RCC 7860 (cell line): ENCODE results near the gene PANK1.
"Not testable (repeated sequence)": the region's sequence is repeated elsewhere in the genome, so short reads cannot be mapped to it uniquely, and the experiment has no call there.

ENCODE experiments used
- DNase-seq: peaks from one replicate; pipeline ENCODE4 v3.0.0-alpha.2; 2015; ENCODE audit warnings: low spot score
- FAIRE-seq: peaks from 2 replicates; lab custom pipeline; 2012; peaks lifted over from hg19 to GRCh38; lab: Jason Lieb, UNC

The PANK1 gene

DNA sequence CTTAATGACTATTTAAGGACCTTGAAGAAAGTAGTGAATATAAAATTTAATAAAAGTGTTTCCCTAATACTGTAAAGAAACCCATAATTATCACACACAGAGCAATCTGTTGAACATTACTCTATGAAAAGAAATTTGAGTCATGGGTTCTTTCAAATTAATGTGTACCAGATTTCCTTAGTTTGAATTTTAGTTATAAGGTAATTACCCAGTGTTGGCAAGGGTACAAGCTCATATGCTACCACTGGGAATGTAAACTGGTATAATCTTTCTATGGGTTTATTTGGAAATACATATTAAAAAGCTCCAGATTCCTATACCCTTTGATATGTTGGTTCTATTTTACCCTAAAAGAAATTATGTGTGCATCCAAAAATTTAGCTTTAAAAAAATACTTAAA is 22.9 kb downstream of the PANK1 start:
- DNase-seq (no peak), FAIRE-seq (no peak)

GRCh38 chr10:89621438-89621837 is 23.6 kb downstream of the PANK1 start:
- FAIRE-seq (no peak), DNase-seq (no peak)

GRCh38 chr10:89620296-89620695 is 24.7 kb downstream of the PANK1 start:
- DNase-seq, FAIRE-seq: not testable (repeated sequence)

- DNase-seq (no peak), FAIRE-seq (no peak)
Observed at GRCh38 chr10:89615824-89616223, 29.2 kb downstream of the PANK1 start.

- FAIRE-seq, result no peak
- no peak for DNase-seq
Observed at GRCh38 chr10:89615112-89615511, 29.9 kb downstream of the PANK1 start.

- no peak for DNase-seq
- FAIRE-seq, result no peak
Observed at GRCh38 chr10:89613582-89613981, 31.5 kb downstream of the PANK1 start.

DNA sequence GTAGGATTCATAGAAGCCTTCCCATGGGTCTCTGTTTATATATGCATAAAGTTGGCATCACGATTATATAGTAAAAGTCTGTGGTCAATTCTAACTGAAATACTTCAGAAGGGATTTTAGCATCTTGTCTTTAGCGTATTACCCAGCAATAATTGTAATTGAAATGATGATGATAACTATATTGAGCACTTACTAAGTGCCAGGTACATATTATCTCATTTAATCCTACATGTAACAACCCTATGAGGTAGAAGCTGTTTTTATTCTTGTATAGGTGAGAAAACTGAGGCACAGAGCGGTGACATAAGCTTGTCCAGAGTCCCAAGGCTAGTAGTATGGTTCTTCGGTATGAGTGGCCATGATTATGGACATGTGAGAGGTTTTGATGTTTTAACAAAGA is 33.8 kb downstream of the PANK1 start:
- FAIRE-seq, result no peak
- no peak for DNase-seq

GRCh38 chr10:89609833-89610346 is 35.2 kb downstream of the PANK1 start:
- DNase-seq (no peak), FAIRE-seq (no peak)

- FAIRE-seq, result no peak
- DNase-seq, result no peak
Observed at GRCh38 chr10:89604200-89604599, 40.8 kb downstream of the PANK1 start.

DNA sequence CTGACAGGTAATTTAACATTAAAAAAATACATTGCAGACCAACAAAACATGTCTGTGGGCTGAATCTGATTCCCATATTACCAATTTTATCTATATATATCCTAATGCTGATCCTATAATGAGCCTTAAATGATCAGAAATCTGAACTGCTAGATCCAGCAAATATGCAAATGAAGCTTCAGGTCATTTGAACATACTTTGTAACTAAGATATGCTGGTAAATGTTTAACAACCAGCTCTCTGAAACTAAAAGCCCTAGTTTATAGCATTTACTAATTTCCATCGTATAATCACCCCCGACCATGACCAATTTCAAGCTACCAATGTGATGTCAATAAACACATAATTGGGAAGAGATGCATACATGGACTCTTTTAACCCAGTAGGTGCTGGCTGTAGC is 42.1 kb downstream of the PANK1 start:
- DNase-seq (no peak), FAIRE-seq (no peak)

DNA sequence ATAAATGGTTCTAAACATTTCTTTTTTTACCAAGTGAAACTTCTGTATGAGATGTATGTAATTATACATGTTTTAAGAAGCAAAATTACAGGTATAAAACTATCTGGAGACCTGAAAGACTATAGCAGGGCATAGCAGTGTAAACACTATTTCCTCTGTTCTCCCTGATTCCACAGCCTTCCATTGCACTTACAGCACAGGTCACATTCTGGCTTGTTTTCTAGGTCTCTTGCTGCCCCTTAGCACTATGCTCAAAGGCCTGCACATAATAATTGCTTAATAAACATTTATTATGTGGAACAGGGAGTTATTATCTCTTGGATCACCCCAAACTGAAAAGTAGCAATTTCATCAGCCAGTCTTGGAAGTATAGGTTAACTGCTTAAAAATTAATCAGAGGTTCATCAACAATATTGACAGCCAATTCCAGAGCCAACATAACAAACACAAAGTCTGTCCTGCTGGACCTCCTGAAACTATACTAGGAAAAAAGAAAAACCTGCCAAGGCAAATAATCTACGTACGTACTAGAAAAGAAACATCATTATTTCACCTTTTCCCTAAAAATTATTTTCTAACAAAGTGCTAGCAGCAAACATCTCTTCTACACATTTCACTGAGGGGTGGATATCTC is 43.2 kb downstream of the PANK1 start:
- DNase-seq, result no peak
- FAIRE-seq, result no peak

GRCh38 chr10:89600041-89600440 is 45.0 kb downstream of the PANK1 start:
- FAIRE-seq, result no peak

GRCh38 chr10:89593043-89593442 is 52.0 kb downstream of the PANK1 start:
- no peak for FAIRE-seq
- no peak for DNase-seq

More at GRCh38 chr10:89600041-89600440, 45.0 kb downstream of the PANK1 start:
- DNase-seq, result no peak

DNA sequence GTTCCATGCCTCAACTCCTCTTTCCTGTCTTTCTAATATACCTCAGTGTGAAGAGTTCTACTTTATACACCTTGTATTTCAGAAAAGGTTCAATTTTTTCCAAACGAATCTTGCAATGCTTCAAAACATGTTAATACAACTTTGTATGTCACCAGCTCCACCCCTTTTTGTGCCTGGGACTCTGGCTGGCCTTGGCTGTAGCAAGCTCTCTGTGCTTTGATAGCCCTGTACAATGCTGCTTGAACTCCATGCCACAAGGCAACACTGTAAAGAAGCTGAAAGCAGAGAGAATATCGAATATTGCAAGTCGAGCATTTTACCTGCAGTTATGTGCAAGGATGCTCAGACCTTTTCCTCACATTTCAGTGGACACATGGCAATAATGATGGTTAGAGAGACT is 52.5 kb downstream of the PANK1 start:
- FAIRE-seq, result no peak
- no peak for DNase-seq

DNA sequence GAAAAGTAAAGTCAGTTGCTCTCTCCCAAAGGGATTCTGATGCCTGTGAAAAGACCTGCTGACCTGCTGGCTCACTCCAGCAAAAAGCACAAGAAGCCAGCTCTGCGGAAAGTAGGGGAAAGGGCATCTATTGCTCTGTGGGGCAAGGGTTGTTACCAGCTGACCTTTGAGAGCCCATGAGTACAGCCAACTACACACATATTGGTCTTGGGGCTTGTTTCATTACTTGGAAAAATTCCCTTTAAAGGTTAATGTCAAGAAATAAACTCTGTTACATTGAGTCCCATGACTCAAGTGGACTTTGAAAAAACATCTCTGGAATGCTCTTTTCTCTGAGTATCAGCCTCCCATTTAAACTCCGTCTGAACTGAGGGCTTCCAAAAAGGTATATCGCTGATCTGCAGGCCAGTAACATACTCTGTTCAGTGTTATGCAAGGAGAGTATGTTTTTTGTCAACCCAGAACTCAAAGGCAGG is 53.2 kb downstream of the PANK1 start:
- FAIRE-seq (no peak), DNase-seq (no peak)

- no peak for FAIRE-seq
- no peak for DNase-seq
Observed at GRCh38 chr10:89591111-89591795, 53.8 kb downstream of the PANK1 start.

GRCh38 chr10:89590326-89590725 is 54.7 kb downstream of the PANK1 start:
- FAIRE-seq (no peak), DNase-seq (no peak)

DNA sequence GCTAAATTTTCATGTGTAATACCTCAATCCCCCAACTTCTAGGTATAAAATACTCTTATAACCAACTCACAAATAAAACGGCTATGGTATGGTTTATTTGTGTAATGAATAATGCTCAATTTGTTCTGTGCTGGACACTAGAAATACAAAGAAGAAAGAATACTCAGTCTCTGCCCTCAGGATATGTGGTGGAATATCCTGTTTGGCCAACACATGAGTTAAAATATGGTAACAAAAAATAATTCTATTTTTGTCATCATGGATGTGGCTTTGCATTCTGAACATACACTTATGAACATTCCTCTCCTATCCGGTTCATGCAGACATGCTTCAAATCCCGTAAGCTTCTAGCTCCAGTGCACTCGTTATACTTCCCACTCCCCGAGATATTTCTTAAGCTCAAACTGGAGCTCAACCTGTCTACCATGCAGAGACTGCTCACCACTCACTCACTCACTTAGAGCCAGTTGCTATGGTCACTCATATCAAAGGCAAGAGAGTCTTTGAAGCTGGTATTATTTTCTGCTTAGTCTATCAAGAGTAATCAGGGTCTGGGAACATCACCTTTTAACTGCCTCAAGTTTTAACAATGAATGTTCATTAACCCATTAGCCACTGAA is 55.8 kb downstream of the PANK1 start:
- no peak for DNase-seq
- FAIRE-seq, result no peak

DNA sequence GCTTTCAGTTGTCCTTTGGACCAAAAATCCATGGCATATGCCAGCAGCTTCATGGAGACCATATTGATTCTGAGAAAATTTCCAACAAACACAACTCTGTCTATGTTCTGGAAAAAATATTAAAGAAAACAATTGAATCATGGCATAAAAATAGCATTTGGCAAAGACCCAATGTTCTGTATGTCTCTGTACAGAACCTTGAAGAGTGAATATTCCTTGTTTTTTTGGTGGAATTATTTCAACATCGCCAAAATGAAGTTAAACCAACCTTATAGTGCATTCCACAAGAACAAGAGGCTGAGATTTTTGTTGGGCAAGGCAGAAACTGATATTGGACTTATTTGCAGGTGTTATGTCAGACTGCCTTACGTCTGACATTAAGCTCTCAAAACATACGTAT is 56.4 kb downstream of the PANK1 start:
- FAIRE-seq (no peak), DNase-seq (no peak)

DNA sequence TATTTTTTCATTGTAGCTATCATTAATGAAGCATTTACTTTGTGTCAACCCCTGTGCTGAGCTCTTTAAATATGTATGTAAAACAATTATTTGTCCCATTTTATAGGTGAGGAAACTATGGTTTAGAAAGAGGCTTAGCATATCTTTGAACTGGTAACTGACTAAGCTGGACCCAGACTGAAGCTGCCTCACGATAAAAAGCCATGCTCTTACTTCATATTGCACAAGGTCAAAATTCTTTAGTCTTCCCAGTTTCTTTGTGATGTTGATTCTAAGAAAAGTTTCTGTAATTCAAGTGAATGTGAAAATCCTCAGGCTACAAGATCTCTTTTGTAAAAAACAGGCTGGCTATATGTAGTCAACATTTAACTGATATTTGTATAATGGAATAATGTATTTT is 63.0 kb downstream of the PANK1 start:
- DNase-seq, result no peak
- FAIRE-seq, result no peak

DNA sequence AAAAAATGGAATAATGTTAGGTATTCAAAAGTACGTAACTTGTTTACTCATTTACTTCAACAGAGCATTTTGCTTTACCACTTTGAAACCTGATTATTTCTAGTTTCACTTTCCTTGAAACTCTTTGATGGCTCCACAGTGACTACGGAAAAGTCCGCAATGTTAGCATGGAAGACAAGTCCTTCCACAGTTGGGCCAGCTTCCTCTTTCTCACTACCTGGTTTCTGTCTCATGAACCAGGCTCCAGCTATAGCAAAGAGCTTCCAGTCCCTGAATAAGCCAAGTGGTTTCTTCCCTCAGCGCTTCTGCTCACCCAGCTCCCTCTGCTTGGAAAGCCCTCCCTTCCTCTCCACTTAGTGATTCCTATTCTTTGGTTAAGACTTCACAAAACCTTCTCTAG is 64.8 kb downstream of the PANK1 start:
- DNase-seq (no peak), FAIRE-seq (no peak)

- DNase-seq (no peak), FAIRE-seq (no peak)
Observed at GRCh38 chr10:89576696-89577095, 68.3 kb downstream of the PANK1 start.
